GM18498 (cell line): Measurements from ENCODE around the gene LDHD.

Experiments used
- ATAC-seq: cut with Tn5 transposase; IDR thresholded peaks from one replicate; pipeline ENCODE4 v1.9.1; 2021; ENCODE audit warnings: mild to moderate bottlenecking, moderate library complexity; ENCODE audit not compliant: unreplicated experiment

Gene LDHD

GRCh38 chr16:75114946-75115825 lies 1.4 kb downstream of the LDHD start:
- ATAC-seq, result no peak

GRCh38 chr16:75114179-75114945 lies 2.2 kb downstream of the LDHD start:
- ATAC-seq, result no peak

GRCh38 chr16:75113541-75114121 lies 2.9 kb downstream of the LDHD start:
- ATAC-seq, result no peak

- no peak for ATAC-seq
Observed at GRCh38 chr16:75112734-75113491, 3.7 kb downstream of the LDHD start.

GRCh38 chr16:75111961-75112733 lies 4.4 kb downstream of the LDHD start:
- ATAC-seq, result no peak

- peak; percentile 9 for ATAC-seq
Observed at GRCh38 chr16:75111514-75111940, 5.1 kb downstream of the LDHD start.

GRCh38 chr16:75110637-75111513 lies 5.7 kb downstream of the LDHD start:
- peak; percentile 71 for ATAC-seq

- no peak for ATAC-seq
Observed at GRCh38 chr16:75109732-75110243, 6.8 kb downstream of the LDHD start.

- peak; percentile 34 for ATAC-seq
Observed at GRCh38 chr16:75108792-75109731, 7.5 kb downstream of the LDHD start.

- no peak for ATAC-seq
Observed at GRCh38 chr16:75107505-75107904, 9.1 kb downstream of the LDHD start.

- ATAC-seq, result no peak
Observed at GRCh38 chr16:75106351-75107274, 10.0 kb downstream of the LDHD start.

GRCh38 chr16:75105306-75106061 lies 11.1 kb downstream of the LDHD start:
- no peak for ATAC-seq

- no peak for ATAC-seq
Observed at GRCh38 chr16:75104836-75105235, 11.7 kb downstream of the LDHD start.

- ATAC-seq, result no peak
Observed at GRCh38 chr16:75103994-75104393, 12.6 kb downstream of the LDHD start.

- ATAC-seq, result no peak
Observed at GRCh38 chr16:75102595-75102994, 14.0 kb downstream of the LDHD start.

- no peak for ATAC-seq
Observed at GRCh38 chr16:75101635-75102034, 14.9 kb downstream of the LDHD start.
